GM21447 (cell line): ENCODE data around the gene WNK2.

Experiments
- ATAC-seq: cut with Tn5 transposase; IDR thresholded peaks from one replicate; pipeline ENCODE4 v1.9.1; 2021; ENCODE audit not compliant: unreplicated experiment

The WNK2 gene

DNA sequence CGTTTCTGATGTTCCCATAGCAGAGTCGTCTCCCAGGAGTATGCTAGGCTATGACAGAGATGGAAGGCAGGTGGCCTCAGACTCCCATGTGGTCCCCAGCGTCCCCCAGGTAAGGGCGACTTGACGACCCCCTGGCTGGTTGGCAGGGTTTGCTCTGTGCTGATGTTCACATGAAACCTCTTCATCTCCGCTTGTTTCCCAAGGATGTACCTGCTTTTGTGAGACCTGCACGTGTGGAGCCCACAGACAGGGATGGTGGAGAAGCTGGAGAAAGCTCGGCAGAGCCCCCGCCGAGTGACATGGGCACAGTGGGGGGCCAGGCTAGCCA is 108.3 kb downstream of the WNK2 start:
- no peak for ATAC-seq

DNA sequence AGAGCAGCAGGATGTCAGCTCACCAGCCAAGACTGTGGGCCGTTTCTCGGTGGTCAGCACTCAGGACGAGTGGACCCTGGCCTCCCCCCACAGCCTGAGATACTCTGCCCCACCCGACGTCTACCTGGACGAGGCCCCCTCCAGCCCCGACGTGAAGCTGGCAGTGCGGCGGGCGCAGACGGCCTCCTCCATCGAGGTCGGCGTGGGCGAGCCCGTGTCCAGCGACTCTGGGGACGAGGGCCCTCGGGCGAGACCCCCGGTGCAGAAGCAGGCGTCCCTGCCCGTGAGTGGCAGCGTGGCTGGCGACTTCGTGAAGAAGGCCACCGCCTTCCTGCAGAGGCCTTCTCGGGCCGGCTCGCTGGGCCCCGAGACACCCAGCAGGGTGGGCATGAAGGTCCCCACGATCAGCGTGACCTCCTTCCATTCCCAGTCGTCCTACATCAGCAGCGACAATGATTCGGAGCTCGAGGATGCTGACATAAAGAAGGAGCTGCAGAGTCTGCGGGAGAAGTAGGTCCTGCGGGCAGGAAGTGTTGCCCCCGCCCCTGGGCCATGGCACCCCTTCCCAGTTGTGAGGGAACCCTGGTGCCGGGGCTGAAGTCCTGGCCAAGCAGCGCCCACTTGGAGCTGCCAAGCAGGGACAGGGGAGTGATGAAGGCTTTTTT is 108.9 kb downstream of the WNK2 start:
- no peak for ATAC-seq

DNA sequence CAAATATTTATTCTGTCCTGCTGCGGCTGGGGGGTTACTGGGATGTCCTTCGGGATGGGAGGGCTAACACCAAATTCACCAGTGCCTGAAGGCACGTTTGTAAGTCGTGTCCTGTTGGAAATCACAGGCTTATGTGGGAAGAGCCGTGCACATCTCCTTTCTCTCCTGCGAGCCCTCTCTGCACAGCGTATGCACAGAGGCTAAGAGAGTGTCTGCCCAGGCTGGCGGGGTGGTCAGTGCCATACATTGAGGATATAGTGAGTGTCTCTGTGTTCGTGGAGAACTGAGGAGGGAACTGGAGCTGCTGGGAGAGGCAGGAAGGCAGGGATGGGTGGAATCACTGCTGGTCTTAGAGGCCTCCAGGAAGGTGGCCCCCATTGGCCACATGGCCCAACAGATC is 110.1 kb downstream of the WNK2 start:
- no peak for ATAC-seq

DNA sequence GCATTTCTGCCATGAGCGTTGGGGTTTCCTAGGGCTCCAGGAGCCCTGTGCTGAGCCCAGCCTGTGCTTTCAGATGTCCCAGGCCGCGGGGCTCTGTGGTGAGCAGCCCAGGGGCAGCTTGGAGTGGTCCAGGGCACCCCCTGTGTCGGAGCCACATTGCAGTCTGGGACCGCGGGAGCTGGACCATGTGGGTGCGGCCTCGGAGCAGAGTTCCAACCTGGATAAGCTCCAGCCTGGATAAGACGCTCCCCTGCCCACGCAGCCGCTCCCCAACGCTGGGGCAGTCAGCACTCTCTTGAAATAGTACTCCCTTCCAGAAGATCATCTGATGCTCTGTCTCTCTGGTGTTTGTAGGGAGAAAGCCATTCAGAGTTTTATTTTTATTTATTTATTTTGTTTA is 111.1 kb downstream of the WNK2 start:
- ATAC-seq = no peak

DNA sequence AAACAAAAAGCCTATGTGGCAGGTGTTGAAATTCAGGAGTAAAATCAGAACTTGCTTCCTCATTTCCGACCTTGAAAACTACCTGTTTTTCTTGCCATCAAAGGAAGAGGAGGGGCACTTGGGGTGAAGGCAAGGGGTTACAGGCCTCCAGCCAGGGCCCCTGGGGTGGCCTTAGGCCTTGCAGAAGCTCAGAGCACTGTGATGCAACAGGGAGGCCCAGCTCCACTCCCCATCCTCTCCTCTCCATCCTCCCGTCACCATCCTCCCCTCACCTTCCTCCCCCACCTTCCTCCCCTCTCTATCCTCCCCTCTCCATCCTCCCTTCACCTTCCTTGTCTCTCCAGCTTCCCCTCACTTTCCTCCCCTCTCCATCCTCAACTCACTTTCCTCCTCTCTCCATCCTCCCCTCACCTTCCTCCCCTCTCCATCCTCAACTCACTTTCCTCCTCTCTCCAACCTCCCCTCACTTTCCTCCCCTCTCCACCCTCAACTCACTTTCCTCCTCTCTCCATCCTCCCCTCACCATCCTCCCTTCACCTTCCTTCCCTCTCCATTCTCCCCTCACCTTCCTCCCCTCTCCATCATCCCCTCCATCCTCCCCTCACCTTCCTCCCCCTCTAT is 111.6 kb downstream of the WNK2 start:
- no peak for ATAC-seq

DNA sequence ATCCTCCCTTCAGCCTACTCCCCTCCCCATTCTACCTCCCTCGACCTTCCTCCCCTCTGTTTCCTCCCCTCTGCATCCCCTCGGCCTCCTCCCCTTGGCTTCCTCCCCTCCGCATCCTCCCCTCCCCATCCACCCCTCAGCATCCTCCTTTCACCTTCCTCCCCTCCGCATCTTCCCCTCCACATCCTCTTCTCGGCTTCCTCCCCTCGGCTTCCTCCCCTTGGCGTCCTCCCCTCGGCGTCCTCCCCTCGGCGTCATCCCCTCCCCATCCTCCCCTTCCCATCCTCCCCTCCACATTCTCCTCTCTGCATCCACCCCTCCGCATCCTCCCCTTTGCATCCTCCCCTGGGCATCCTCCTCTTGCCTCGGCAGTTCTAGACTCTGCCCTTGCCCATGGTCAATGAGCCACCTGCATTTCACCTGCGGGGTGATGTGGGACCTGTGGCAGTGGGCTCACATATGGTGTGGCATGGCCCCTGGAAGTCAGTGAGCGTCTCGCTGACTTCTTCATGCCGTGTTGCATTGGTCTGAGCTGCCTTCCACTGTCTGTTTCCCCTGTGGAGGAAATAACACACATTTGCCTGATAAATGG is 113.0 kb downstream of the WNK2 start:
- ATAC-seq = no peak

DNA sequence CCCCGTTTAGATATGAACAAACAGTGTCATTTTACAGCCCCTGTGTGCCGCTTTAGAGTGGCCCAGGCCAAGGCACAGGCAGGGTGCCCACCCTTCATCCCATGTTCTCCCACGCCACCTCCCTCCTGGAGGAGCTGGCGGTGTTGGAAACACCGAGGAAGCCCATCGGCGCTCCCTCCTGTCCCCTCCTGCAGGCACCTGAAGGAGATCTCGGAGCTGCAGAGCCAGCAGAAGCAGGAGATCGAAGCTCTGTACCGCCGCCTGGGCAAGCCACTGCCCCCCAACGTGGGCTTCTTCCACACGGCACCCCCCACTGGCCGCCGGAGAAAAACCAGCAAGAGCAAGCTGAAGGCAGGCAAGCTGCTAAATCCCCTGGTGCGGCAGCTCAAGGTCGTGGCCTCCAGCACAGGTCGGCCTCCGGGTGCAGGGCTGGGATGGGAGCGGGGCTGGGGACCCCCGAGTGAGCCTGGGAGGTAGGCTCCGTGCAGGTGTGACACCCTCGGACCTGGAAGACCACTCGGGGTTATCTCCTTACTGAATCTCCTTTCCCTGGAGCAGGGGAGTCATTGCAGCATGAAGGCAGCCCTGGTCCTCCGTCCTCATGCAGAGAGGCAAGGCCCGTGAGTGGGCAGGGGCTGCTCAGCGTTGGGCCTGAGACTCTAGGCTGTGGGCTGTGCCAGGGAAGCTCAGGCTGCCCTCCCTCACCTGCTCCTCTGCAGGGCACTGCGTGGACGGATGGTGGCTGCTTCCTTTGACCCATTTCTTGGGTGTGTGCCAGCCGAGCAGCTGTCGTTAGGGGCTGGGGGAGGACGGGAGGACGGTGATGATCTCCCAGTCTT is 113.9 kb downstream of the WNK2 start:
- ATAC-seq = no peak

DNA sequence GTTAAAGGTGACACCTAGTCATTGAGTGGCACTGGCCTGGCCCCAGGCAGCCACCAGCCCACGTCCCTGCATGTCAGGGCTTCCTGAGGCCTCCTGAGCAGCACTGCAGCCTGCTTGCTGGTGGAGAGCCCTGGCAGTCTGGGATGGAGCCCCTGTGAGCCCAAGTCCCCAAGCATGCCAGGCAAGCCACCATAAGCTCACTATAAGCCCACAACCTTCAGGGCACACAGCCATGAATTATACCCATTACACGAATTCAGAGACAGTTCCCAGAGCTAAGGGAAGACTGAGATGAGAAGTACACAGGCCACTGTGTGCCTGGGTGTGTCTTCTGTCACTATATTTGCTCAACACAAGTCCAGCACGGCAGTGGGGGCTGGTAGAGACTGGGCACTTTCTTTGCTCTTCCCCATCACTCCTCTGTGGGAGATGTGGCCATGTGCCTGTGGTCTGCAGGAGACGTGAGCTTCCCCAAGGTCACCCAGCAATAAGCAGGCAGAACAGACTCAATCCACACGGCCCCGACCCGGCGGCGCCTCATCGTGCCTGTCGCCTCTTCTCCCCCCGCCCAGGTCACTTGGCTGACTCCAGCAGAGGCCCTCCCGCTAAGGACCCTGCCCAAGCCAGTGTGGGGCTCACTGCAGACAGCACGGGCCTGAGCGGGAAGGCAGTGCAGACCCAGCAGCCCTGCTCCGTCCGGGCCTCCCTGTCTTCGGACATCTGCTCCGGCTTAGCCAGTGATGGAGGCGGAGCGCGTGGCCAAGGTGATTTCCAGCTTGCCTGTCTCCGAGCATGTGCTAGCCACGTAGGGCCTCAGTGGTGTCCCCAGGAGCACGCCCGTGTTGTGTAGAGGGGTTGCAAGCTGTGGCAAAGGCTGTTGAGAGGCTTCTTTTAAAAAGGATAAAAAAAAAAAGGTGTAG is 114.8 kb downstream of the WNK2 start:
- ATAC-seq = no peak

DNA sequence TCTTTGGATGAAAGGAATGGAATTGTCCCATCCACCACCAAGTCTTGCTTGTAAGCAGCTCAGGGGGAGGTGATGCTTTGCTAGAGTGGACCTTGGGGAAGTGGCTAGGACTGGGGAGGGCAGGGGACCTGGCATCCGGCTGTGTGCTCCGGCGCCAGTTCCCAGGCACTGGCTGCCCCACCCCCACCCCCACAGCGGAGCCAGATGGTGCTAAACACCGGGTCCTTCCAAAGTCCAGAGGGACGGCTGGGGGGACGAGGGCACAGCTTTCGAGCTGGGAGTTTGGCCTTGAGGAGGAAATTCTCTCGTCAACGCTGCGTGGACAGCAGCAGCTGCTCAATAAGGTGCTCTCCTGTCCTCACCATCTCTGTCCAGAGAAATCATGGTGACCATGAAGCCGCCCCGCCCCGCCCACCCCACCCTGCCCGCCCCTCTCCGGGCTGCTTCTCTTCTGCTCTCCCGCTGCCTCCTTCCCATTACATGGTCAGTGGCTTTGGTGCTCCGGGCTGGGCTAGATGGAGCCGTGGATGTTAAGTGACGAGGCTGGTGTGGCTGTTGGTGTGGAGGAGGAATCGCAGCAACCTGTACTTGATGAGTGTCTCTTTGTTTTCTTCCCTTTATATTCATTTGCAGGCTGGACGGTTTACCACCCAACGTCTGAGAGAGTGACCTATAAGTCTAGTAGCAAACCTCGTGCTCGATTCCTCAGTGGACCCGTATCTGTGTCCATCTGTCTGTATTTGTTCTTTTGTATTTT is 115.7 kb downstream of the WNK2 start:
- ATAC-seq = no peak

DNA sequence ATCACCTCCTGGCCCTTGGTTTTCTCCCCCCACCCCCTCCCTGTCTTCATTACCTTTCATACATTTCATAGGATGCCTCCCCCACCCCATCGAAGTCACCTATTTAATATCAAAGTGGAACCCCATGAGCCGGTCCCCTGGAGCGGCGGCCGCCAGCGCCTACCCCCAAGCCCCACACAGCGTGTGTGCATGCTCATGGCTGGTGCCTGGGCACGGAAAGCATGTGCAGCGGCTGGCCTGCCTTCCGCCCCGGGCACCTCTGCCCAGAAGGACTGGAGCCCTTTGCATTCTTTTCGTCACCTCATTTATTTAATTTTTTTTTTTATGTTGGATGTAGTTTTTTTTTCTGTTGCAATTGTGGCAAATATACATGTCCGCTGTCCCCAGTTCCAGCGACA is 116.2 kb downstream of the WNK2 start:
- ATAC-seq = no peak

DNA sequence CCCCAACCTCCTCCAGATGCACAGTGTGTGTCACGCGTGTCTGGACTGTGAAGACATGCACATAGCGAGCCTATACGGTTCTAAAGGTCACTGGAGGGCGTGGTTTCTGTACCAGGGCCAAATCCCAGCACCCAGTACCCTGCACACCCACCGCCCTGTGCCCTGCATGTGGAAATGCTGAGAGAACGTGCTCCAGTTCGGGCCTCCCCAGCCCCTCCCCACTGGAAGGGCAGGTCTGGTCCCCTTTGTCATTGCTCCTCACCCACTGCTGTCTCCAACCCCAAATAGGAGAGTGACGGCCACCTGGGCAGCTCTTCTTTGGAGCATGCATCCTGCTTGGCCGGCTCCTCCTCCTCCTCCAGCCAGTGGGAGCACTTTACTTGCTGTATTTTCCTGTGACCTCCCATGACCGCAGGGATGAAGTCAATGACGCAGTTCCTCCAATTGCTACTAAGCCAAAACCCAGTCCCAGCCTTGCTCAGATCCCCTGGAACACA is 116.7 kb downstream of the WNK2 start:
- ATAC-seq = no peak

DNA sequence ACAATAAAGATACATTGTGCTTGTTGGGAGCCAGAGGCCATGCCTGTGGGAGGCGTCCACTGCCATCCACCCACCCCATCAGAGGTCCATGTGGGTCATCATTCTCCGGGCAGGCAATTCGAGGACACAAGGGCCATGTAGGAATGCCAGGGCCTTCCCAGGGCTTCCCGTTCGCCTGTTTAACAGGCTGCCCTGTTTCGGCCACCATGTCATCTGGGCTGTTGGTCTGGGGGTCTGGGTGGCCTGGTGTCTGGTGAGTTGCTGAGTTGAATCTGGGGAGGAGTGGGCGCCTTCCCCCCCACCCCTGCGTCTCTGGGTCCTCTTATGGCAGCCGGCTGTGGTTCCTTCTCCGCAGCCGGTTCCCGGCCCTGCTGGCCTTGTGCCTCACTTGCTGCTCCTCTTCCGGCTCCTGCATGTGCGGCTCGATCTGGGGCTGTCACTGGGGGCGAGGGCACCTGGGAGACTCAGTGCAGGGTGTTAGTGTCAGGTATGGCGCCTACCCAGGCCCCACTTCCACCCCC is 117.4 kb downstream of the WNK2 start:
- ATAC-seq = no peak

DNA sequence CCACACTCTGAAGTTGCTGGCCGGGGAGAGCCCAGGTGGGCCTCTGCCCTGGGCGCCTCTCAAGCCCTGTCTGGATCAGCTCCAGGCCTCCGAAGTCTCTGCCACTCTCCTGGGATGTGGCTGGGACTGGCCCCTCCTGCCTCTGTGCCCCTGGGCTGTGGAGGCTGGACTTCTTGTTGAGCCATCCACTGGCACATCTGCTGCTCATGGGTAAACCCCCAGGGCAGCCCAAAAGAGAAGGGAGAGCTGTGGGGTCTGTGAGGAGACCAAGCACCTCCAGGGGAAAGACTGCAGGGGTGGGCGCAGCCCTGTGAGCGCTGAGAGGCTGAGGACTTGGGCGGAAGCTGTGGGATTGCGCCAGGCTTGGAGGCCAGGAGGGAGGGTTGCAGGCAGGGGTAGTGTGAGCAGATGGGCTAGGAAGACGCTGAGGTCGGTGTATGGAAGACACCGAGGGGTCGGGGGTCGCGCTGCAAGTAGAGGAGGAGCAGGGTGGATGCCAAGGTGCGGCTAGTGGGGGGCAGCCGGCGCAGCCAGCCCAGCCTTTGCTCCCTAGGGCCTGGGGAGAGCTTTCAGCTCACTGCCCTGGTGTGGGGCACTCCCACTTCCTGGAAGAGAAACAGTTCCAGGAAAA is 118.1 kb downstream of the WNK2 start:
- no peak for ATAC-seq

DNA sequence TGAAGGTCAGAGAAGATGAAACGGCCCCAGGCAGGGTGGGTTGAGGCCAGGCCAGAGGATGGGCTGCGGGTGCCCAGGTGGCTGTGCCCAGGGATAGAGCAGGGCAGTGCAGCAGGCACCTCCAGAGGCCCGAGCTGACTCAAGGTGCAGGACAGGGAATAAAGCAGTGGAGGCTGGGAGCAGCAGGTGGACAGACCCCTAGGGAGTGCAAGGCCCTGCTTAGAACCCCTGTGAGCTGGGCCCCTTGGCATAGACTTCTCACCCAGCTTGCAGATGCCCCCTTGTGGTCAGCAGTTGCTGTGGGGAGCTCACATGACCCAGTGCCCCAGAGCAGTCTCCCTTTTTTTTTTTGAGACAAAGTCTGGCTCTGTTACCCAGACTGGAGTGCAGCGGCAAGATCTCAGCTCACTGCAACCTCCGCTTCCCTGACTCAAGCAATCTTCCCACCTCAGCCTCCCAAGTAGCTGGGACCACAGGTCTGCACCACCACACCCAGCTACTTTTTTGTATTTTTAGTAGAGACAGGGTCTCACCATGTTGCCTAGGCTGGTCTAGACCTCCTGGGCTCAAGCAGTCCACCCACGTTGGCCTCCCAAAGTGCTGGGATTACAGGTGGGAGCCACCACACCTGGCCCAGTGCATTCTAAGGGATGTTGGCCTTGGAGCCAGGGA is 118.8 kb downstream of the WNK2 start:
- ATAC-seq = no peak

DNA sequence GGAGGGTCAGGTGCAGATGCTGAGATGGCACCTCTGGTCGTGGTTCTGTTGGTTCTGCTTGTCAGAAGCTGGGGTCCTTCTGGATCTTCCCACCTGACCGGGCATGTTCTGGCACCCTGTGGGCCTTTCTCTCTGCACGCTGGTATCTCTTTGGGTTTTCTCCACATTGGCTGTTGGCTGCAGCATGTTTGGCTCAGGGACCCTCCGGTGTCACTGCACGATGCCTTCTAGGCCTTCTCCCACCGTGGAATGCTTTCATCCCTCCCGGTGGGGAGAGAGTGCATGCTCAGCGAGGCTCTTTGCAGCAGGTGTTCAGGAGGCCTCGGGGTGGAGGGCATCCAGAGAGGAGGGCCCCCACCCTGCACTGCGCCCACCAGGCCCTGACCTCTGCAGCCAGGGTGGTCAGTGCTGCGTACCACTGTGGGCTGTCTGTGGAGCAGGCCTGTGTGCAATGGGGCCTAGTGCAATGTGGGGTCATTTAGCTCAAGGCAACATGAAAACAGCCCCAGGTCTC is 119.4 kb downstream of the WNK2 start:
- ATAC-seq = no peak

DNA sequence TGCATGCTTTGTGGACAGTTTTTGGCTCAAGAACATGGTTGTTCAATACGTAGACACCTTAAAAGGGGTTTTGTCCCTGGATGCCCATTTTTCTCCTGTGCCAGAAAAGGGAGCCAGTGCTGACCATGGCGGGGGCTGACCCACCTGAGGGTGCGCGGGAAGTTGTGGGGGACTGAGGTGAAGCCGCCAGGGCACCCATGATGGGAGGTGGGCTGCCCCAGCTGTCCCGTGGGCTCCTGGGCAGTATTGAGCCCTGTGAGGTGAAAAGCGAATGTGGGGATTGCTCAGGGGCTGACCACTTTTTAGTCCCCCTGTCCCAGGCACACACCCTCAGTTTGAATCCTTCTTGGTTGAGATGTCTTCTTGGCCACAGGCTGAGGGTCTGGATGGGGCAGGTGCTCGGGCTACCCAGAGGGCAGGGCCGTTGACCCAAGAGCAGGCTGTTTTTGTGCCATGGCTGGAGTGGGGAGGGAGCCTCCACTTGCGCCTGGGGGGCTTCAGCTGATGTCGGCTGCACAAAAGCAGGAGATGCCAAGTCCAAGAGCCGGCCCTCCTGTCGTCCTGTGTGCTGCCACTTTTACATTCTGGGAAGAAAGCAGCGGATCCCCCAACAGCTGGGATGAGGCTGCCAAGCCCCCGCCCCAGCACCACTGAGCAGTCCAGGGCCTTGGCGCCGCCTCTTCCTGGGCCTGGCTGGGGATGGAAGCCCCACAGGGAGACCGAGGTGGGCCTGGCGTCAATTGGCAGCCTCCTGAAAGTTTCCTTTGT is 120.1 kb downstream of the WNK2 start:
- no peak for ATAC-seq

DNA sequence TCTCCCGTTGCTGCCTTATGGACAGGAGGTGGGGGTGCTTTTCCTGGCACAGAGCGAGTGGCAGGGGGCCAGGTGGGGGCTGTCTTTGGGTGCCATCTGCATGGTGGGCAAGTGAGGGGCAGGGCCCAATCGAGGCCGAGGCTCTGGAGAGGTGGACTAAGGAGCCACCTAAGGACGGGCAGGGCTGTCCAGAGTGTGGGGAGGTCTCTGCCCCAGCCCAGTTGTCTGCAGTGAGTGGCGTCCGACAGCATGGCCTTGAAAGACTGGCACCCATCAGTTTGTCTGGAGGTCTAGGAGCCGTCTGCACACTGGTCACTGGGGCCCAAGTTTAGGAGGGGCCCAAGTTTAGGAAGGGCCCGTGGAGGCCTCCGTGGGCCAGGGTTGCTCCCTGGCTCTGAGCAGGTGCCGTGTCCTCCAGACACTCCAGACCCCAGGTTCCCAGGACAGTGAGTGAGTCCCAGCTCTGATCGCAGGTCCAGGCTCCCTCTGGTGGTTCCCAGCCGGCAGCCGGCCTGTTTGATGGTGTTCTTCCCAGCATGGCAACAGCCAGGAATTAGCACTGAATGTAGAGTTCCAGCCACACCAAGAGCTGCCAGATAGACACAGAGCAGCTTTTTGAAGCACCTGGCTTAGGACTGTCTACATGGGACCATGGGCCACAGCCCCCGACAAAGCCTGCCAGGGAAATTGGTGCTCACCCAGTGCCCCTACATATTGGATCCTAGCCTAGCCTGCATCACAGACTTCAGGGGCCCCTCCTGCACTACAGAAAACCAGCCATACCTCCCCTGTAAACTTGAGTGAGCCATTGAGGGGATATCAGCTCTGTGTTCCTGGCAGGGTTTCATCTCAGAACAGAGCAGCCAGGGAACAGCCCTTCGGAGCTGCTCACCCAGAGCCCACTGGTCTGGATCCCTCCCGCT is 120.9 kb downstream of the WNK2 start:
- no peak for ATAC-seq
